ENCODE measurements around the gene PPP4R2.

Gene PPP4R2

DNA sequence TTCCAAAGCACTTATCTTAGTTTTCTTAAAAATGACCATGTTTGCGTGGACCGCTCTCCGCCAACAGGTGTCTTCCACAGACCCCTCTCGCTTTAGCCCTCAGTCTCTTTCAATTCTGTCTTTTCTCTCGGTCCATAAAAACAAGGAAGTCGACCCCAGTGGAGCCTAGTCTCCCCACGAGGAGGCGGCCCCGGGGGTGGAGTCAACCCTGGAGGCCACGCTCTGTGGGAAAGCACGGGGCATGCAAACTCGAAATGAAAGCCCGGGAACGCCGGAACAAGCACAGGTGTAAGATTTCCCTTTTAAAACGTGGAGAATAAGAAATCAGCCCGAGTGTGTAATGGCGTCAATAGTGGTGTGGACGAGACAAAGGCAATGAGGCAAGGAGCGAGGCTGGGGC lies 113.9 kb downstream of the PPP4R2 start:
- no peak overlapping the region for H3K27ac ChIP-seq (ENCODE audit: low read depth, low read length, poor library complexity, severe bottlenecking)
- H3K9me2 ChIP-seq (ENCODE audit: low read depth, low read length) = no peaks in the 10 kb centered on the region
- H3K4me1 ChIP-seq (ENCODE audit: insufficient read depth, low read length, severe bottlenecking) = no peaks in the 10 kb centered on the region
- no peaks in the 10 kb centered on the region for H3K79me2 ChIP-seq (ENCODE audit: insufficient read depth, low read length)
- no peak overlapping the region for H3K9ac ChIP-seq (ENCODE audit: low read length)
- TF ChIP-seq, protein P1, sequence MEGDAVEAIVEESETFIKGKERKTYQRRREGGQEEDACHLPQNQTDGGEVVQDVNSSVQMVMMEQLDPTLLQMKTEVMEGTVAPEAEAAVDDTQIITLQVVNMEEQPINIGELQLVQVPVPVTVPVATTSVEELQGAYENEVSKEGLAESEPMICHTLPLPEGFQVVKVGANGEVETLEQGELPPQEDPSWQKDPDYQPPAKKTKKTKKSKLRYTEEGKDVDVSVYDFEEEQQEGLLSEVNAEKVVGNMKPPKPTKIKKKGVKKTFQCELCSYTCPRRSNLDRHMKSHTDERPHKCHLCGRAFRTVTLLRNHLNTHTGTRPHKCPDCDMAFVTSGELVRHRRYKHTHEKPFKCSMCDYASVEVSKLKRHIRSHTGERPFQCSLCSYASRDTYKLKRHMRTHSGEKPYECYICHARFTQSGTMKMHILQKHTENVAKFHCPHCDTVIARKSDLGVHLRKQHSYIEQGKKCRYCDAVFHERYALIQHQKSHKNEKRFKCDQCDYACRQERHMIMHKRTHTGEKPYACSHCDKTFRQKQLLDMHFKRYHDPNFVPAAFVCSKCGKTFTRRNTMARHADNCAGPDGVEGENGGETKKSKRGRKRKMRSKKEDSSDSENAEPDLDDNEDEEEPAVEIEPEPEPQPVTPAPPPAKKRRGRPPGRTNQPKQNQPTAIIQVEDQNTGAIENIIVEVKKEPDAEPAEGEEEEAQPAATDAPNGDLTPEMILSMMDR (IDR thresholded peaks at IDR 0.05; ENCODE audit: low read length) = no peak
- no peak for TF ChIP-seq EZH2 (IDR thresholded peaks at IDR 0.05; ENCODE audit: borderline replicate concordance, low read length)
- no peaks in the 10 kb centered on the region for H3F3A ChIP-seq (ENCODE audit: insufficient read depth, low read length)
- no peaks in the 10 kb centered on the region for H3K27me3 ChIP-seq (ENCODE audit: insufficient read depth, low read length)
- no peak overlapping the region for H3K4me2 ChIP-seq (ENCODE audit: low read length)
- H3K4me3 ChIP-seq (ENCODE audit: low read depth, low read length, poor library complexity, severe bottlenecking) = no peak overlapping the region
- H3K9me3 ChIP-seq (ENCODE audit: low read length) = no peaks in the 10 kb centered on the region
- no peak overlapping the region for H2AFZ ChIP-seq (ENCODE audit: low read length)
- no peaks in the 10 kb centered on the region for H3K36me3 ChIP-seq (ENCODE audit: insufficient read depth, low read length)
- no peaks in the 10 kb centered on the region for H4K20me1 ChIP-seq (ENCODE audit: insufficient read depth, low read length)

DNA sequence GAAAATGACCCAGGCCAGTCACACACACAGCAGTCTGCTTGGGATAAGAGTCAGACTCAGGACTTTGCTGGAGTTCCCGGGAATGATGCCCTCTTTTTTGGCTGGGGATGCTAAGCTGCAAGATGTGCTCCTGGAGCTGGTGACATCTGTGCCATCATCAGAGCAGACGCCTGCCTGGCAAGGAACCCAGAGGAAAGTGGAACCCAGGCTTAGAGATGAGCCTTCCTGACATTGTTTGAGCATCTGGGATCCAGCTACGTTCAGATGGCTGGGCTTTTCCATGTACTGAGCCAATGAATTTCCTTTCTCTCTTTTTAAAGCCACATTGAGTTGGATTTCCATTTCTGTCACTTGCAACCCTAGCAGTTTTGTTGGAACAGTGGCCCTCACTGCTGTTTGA lies 118.1 kb downstream of the PPP4R2 start:
- Histone ChIP-seq H3K27ac (ENCODE audit: low read depth, low read length, poor library complexity, severe bottlenecking) (no peak overlapping the region), H3K9me3 (ENCODE audit: low read length) (no peaks in the 10 kb centered on the region), H3K36me3 (ENCODE audit: insufficient read depth, low read length) (no peaks in the 10 kb centered on the region), H3F3A (ENCODE audit: insufficient read depth, low read length) (no peaks in the 10 kb centered on the region), H3K9ac (ENCODE audit: low read length) (no peak overlapping the region), H3K4me1 (ENCODE audit: insufficient read depth, low read length, severe bottlenecking) (no peaks in the 10 kb centered on the region), H2AFZ (ENCODE audit: low read length) (no peak overlapping the region), H3K4me3 (ENCODE audit: low read depth, low read length, poor library complexity, severe bottlenecking) (no peak overlapping the region), H3K27me3 (ENCODE audit: insufficient read depth, low read length) (no peaks in the 10 kb centered on the region), H3K4me2 (ENCODE audit: low read length) (no peak overlapping the region), H3K9me2 (ENCODE audit: low read depth, low read length) (no peaks in the 10 kb centered on the region), H4K20me1 (ENCODE audit: insufficient read depth, low read length) (no peaks in the 10 kb centered on the region), H3K79me2 (ENCODE audit: insufficient read depth, low read length) (no peaks in the 10 kb centered on the region)
- TF ChIP-seq EZH2 (IDR thresholded peaks at IDR 0.05; ENCODE audit: borderline replicate concordance, low read length) = no peak
- TF ChIP-seq, protein P1 (IDR thresholded peaks at IDR 0.05; ENCODE audit: low read length) = no peak

DNA sequence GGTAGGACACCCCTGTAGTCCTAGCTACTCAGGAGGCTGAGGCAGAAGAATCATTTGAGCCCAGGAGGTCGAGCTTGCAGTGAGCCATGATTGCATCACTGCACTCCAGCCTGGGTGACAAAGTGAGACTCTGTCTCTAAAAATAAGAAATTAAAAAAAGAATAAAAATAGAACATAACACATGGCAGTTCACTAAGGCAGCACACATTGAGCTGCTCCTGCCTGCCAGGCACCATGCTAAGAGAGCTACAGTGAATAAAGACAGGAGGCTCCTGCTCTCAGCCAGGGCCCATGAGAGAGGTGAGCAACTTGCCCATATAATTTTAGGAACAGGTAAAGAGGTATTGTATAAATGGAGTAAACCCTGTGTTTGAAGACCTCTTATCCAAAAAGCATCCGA lies 119.2 kb downstream of the PPP4R2 start:
- H3F3A ChIP-seq (ENCODE audit: insufficient read depth, low read length) = no peaks in the 10 kb centered on the region
- H3K4me2 ChIP-seq (ENCODE audit: low read length) = no peak overlapping the region
- H4K20me1 ChIP-seq (ENCODE audit: insufficient read depth, low read length) = no peaks in the 10 kb centered on the region
- H3K4me3 ChIP-seq (ENCODE audit: low read depth, low read length, poor library complexity, severe bottlenecking) = no peak overlapping the region
- H3K36me3 ChIP-seq (ENCODE audit: insufficient read depth, low read length) = no peaks in the 10 kb centered on the region
- no peaks in the 10 kb centered on the region for H3K9me3 ChIP-seq (ENCODE audit: low read length)
- no peaks in the 10 kb centered on the region for H3K9me2 ChIP-seq (ENCODE audit: low read depth, low read length)
- no peak for TF ChIP-seq EZH2 (IDR thresholded peaks at IDR 0.05; ENCODE audit: borderline replicate concordance, low read length)
- TF ChIP-seq, protein P1 (IDR thresholded peaks at IDR 0.05; ENCODE audit: low read length) = no peak
- no peaks in the 10 kb centered on the region for H3K4me1 ChIP-seq (ENCODE audit: insufficient read depth, low read length, severe bottlenecking)
- no peak overlapping the region for H2AFZ ChIP-seq (ENCODE audit: low read length)
- no peaks in the 10 kb centered on the region for H3K27me3 ChIP-seq (ENCODE audit: insufficient read depth, low read length)
- no peak overlapping the region for H3K27ac ChIP-seq (ENCODE audit: low read depth, low read length, poor library complexity, severe bottlenecking)
- no peaks in the 10 kb centered on the region for H3K79me2 ChIP-seq (ENCODE audit: insufficient read depth, low read length)
- no peak overlapping the region for H3K9ac ChIP-seq (ENCODE audit: low read length)
